ENCODE data around the gene FZD8.
"Not testable (repeated sequence)": the region's sequence is repeated elsewhere in the genome, so short reads cannot be mapped to it uniquely, and the experiment has no call there.

The FZD8 gene

DNA sequence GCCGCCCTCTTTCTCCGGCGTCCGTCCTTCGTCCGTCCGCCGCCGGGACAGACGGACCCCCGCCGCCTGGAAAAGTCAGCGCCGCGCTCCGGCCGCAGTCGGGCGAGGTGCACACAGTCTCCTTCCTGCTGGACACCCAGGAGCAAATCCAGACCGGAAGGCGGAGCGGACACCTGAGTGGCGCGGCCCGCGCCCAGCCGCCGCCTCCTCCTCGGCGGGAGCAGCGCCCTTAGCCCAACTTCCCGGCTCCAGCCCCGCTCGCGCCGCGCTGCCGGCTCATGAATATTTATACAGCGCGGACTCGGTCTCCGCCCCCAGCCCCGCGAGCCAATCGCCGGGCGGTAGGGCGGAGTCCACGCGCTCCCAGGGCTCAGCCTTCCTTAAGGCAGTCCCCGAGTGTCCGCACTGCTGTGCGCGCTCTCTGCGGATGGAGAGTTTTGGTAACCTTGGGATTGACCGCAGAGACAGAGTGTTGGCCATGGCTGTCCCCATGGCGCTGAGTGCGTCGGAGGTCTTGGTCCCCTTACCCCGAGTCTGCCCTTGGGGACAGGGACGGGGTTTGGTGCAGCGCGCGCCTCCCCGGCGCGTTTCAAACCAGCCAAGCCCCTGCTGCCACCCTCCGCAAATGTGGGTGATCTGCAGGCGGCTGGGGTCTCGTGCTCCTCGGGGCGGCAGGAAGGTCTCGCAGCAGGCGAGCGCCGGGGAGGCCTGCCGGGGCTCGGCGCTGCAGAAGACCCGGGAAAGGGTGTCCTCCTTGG, at the start of gene FZD8:
Gene FZD8, minus strand, starts transcription at position 262 of the 758 bp plus-strand sequence. CDS start 867 bp downstream, outside the sequence.
- peak; percentile 90 for DNase-seq (ENCODE audit: low spot score)

- no peak for DNase-seq (ENCODE audit: low spot score)
Measured at GRCh38 chr10:35691522-35692236, 49.6 kb upstream of the FZD8 start.

DNA sequence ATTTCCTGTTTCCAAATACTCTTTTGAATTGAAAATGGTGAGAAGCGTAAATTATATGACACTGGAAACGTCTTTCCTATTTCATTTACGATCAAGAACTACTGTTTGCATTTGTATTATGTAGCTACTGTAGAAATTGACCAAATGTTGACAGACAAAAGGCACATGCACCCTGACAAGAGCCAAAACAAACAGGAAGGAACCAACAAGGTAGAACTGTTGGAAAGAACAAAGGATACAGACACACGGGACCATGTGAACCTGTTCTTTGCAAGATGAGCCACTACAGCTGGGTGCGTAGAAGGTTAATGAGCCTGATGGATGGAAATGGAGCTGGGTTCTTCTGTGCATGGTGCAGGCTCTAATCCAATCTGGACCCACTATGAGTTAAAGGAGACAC, 48.4 kb upstream of the FZD8 start:
- DNase-seq (ENCODE audit: low spot score), result no peak

- not testable (repeated sequence) for DNase-seq (ENCODE audit: low spot score)
Measured at GRCh38 chr10:35685858-35686257, 43.8 kb upstream of the FZD8 start.

DNA sequence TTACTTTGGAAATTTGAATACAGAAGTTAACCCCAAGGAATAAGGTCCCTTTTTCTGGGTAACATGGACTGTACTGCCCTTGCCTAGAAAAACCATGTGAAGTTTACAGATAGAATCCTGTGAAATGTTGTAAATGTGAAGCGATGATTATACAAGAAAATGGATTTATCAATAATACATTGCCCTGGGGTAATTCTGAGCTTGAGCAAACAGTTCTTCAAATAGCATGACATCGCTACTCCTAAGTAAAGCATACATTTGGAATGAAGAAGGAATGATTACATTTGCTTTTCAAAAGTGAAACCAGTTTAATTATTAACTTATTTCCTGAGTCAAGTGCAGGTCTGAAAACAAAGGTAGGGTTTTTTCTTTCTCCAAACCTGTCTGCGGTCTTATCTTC, 43.3 kb upstream of the FZD8 start:
- no peak for DNase-seq (ENCODE audit: low spot score)

- DNase-seq (ENCODE audit: low spot score), result no peak
Measured at GRCh38 chr10:35684586-35684985, 42.5 kb upstream of the FZD8 start.

- no peak for DNase-seq (ENCODE audit: low spot score)
Measured at GRCh38 chr10:35675846-35676245, 33.8 kb upstream of the FZD8 start.

- DNase-seq (ENCODE audit: low spot score), result no peak
Measured at GRCh38 chr10:35674843-35675242, 32.7 kb upstream of the FZD8 start.

- DNase-seq (ENCODE audit: low spot score), result peak; percentile 17
Measured at GRCh38 chr10:35668865-35669650, 27.0 kb upstream of the FZD8 start.

DNA sequence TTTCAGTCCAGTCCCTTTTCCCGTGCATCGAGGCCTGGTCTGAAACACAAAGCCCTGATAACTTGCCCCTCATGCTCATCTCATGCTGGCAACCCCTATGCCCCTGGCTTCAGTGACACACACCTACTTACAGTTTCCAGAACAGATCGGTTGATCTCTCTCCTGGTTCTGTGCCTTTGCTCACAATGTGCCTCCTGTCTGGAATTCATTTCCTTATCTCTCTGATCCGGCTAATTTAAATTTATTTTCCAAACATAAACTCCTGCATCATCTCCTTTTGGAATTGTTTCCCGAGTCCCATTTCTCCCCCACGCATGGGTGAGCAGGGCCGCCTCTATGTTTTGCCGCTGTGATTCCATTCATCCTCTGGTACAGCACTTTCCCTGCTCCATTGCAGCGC, 25.9 kb upstream of the FZD8 start:
- no peak for DNase-seq (ENCODE audit: low spot score)

DNA sequence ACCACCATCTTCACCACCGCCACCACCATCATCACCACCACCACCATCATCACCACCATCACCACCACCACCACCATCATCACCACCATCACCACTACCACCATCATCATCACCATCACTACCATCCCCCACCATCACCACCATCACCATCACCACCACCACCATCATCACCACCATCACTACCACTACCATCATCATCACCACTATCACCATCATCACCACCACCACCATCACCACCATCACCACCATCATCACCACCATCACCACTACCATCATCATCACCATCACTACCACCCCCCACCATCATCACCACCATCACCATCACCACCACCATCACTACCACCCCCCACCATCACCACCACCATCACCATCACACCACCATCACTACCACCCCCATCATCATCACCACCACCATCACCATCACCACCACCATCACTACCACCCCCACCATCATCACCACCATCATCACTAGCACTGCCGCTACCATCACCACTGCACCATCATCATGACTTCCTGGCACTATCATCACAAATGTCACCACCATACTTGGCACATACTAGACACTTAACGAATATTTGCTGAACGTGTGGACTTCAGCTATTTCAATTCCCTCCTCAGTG, 25.3 kb upstream of the FZD8 start:
- no peak for DNase-seq (ENCODE audit: low spot score)

GRCh38 chr10:35661236-35661635, 19.1 kb upstream of the FZD8 start:
- DNase-seq (ENCODE audit: low spot score), result no peak

GRCh38 chr10:35659456-35659855, 17.4 kb upstream of the FZD8 start:
- DNase-seq (ENCODE audit: low spot score), result no peak

DNA sequence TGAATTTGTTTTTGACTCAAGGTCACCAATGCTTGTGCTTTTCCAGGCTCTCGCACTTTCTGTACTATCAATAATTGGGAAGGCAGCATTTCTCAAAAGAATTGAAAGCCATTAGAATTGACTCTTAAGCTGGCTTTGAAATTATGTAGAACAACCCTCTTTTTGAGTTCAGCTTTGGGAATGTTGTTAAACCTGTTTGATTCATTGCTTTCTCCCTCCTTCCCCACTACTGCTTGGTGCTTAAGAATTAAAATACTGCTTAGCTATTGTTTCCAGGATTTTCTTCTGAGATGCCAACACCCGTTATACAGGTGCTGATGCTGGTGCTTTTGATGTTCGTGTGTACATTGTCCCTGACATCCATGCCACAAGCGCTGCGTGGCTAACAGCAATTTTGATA, 15.5 kb upstream of the FZD8 start:
- no peak for DNase-seq (ENCODE audit: low spot score)

GRCh38 chr10:35652824-35653223, 10.7 kb upstream of the FZD8 start:
- DNase-seq (ENCODE audit: low spot score), result no peak

- DNase-seq (ENCODE audit: low spot score), result no peak
Measured at GRCh38 chr10:35650894-35651293, 8.8 kb upstream of the FZD8 start.

GRCh38 chr10:35644050-35644950, 2.2 kb upstream of the FZD8 start:
- DNase-seq (ENCODE audit: low spot score), result peak; percentile 38

- peak; percentile 61 for DNase-seq (ENCODE audit: low spot score)
Measured at GRCh38 chr10:35643151-35644049, 1.3 kb upstream of the FZD8 start.

- no peak for DNase-seq (ENCODE audit: low spot score)
Measured at GRCh38 chr10:35642793-35643114, 658 bp upstream of the FZD8 start.

- DNase-seq (ENCODE audit: low spot score), result peak; percentile 24
Measured at GRCh38 chr10:35641676-35642034, 441 bp downstream of the FZD8 start.

Data from iPS-NIHi11 (cell line).